ENCODE results near the gene ZBTB39. TPM values are rescaled to one million over a fixed set of nuclear protein-coding genes. Genes with fewer than 3 reads are reported as not detected.

Gene ZBTB39
- total RNA-seq, 1 experiment from 2014 or later: 3.6 TPM

DNA sequence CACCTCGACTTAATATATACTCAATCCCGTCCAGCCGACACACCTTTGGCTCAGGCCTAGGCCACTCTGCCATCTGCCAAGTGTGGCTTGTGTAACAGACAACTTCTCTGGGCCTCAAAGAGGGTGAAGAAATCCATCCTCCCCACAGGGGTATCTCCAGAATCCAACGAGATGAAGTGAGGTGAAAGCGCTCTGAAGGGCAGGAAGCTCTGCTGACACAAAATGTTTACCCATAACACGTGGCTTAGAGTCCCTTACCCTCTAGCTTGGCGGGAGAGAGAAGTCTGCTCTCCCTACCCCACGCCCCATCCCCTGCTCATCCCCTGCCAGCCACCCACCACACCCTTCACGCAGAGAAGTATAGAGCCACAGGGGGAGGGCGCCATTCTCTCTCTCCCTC lies 13.0 kb downstream of the ZBTB39 start:
- Histone ChIP-seq H3K4me3 (ENCODE audit: low read length) (no peak overlapping the region), H2AFZ (ENCODE audit: low read length) (no peak overlapping the region), H3K9me3 (ENCODE audit: low read length) (no peaks in the 10 kb centered on the region), H3F3A (ENCODE audit: low read length, unreplicated experiment) (no peaks in the 10 kb centered on the region), H3K36me3 (ENCODE audit: low read depth, low read length) (no peaks in the 10 kb centered on the region), H3K9me2 (replicated peaks; ENCODE audit: low read length) (no peaks in the 10 kb centered on the region), H3K27me3 (ENCODE audit: low read length) (no peaks in the 10 kb centered on the region), H4K20me1 (ENCODE audit: low read length) (no peaks in the 10 kb centered on the region), H3K4me1 (ENCODE audit: insufficient read depth, low read length) (no peaks in the 10 kb centered on the region), H3K79me2 (ENCODE audit: low read length) (no peaks in the 10 kb centered on the region), H3K9ac (ENCODE audit: low read length) (no peak overlapping the region), H3K4me2 (ENCODE audit: low read length) (no peak overlapping the region), H3K27ac (ENCODE audit: low read length) (no peak overlapping the region)
- TF ChIP-seq, protein P1, sequence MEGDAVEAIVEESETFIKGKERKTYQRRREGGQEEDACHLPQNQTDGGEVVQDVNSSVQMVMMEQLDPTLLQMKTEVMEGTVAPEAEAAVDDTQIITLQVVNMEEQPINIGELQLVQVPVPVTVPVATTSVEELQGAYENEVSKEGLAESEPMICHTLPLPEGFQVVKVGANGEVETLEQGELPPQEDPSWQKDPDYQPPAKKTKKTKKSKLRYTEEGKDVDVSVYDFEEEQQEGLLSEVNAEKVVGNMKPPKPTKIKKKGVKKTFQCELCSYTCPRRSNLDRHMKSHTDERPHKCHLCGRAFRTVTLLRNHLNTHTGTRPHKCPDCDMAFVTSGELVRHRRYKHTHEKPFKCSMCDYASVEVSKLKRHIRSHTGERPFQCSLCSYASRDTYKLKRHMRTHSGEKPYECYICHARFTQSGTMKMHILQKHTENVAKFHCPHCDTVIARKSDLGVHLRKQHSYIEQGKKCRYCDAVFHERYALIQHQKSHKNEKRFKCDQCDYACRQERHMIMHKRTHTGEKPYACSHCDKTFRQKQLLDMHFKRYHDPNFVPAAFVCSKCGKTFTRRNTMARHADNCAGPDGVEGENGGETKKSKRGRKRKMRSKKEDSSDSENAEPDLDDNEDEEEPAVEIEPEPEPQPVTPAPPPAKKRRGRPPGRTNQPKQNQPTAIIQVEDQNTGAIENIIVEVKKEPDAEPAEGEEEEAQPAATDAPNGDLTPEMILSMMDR (conservative IDR thresholded peaks at IDR 0.05; ENCODE audit: low read depth, low read length): no peak
- TF ChIP-seq EZH2phosphoT487 (IDR thresholded peaks at IDR 0.05; ENCODE audit: borderline replicate concordance, low read length): no peak
- TF ChIP-seq EZH2 (IDR thresholded peaks at IDR 0.05; ENCODE audit: low read length, unreplicated experiment): no peak
- ATAC-seq: no peak
- no peak for DNase-seq
- CTCF ChIA-PET: no interaction called here
- POLR2A ChIA-PET (ENCODE audit: unreplicated experiment): no interaction called here
- intact Hi-C loops (cut with micrococcal nuclease): no loop called here
- BruUV-seq (replicated peaks): no TSS peak

DNA sequence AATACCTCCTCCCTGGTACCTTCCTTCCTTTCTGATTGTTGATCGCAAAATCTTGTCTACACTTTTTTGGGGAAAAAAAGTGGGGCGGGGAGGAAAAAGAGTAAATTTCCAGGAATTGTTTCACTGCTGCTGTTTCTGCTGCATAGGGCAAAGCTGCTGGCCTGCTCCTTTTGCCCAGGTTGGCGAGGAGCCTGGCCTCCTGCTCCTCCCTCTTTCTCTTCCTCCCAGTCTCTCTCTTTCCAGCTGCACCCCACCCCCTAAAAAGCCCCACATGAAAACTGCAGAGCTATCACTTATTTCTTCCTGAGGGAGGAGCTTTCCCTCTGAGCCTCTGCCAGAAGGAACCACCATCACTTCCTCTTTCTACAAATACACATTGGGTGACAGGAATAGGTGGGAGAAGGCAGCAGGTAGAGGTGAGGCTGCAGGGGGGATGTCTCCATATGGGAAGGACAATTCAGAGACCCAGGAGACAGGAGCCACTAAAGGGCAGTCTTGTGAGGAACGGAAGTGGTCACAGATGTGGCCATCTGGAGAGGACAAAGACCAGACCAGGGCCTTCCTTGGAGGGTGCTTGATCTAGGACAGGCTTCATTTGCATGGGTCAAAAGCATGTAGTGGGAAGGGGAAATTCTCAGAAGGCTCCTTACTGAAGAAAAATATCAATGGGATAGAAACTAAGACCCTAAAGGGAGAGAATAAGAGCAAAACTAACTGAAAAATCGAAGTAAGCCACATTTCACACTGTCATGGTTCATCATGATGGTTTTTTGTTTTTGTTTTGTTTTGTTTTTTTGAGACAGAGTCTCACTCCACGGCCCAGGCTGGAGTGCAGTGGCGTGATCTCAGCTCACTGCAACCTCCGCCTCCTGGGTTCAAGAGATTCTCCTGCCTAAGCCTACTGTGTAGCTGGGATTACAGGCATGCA lies 14.8 kb downstream of the ZBTB39 start:
- no peak for ATAC-seq
- intact Hi-C loops (cut with micrococcal nuclease): no loop called here
- Histone ChIP-seq H3K9ac (ENCODE audit: low read length) (no peak overlapping the region), H3F3A (ENCODE audit: low read length, unreplicated experiment) (no peaks in the 10 kb centered on the region), H3K36me3 (ENCODE audit: low read depth, low read length) (no peaks in the 10 kb centered on the region), H3K79me2 (ENCODE audit: low read length) (no peaks in the 10 kb centered on the region), H3K27ac (ENCODE audit: low read length) (no peak overlapping the region), H3K9me2 (replicated peaks; ENCODE audit: low read length) (no peaks in the 10 kb centered on the region), H3K27me3 (ENCODE audit: low read length) (no peaks in the 10 kb centered on the region), H3K4me1 (ENCODE audit: insufficient read depth, low read length) (peaks cover 8% of the 10 kb centered on the region), H4K20me1 (ENCODE audit: low read length) (no peaks in the 10 kb centered on the region), H3K4me3 (ENCODE audit: low read length) (no peak overlapping the region), H3K4me2 (ENCODE audit: low read length) (no peak overlapping the region), H2AFZ (ENCODE audit: low read length) (no peak overlapping the region), H3K9me3 (ENCODE audit: low read length) (no peaks in the 10 kb centered on the region)
- no peak for DNase-seq
- ChIA-PET CTCF (no interaction called here), POLR2A (ENCODE audit: unreplicated experiment) (no interaction called here)
- no TSS peak for BruUV-seq (replicated peaks)
- TF ChIP-seq EZH2 (IDR thresholded peaks at IDR 0.05; ENCODE audit: low read length, unreplicated experiment) (no peak), EZH2phosphoT487 (IDR thresholded peaks at IDR 0.05; ENCODE audit: borderline replicate concordance, low read length) (no peak)
- TF ChIP-seq, protein P1 (conservative IDR thresholded peaks at IDR 0.05; ENCODE audit: low read depth, low read length): no peak

DNA sequence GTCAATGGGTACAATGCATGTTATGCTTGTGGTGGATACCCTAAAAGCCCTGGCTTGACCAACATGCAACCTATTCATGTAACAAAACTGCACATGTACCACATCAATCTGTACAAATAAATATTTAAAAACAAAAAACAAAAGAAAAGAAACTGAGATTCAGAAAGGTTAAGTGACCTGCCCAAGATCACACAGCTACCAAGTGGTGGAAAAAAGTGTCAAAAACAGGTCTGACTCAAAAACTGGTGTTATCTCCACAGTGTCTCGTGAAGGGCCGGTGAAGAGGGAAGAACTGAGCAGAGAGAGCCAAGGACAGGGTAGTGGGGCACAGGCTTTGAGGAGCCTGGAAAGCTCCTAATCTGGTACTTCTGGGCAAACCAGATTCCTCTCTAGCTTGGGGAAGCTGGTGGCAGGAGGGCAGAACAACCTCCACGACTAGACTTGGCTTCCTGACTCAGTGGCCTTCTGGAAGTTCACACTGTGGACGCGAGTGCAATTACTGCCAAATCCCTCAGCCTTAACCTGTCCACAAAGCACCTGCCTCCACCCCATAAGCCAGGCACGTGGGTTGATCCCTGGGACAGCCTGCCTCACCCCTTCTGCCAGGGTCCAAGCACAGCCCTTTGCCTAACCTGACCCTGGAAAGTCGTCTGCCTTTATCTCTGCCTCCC lies 15.6 kb downstream of the ZBTB39 start:
- H3K79me2 ChIP-seq (ENCODE audit: low read length): no peaks in the 10 kb centered on the region
- ChIA-PET CTCF (no interaction called here), POLR2A (ENCODE audit: unreplicated experiment) (no interaction called here)
- no peaks in the 10 kb centered on the region for H4K20me1 ChIP-seq (ENCODE audit: low read length)
- no peak for ATAC-seq
- no peaks in the 10 kb centered on the region for H3K9me3 ChIP-seq (ENCODE audit: low read length)
- H3K27ac ChIP-seq (ENCODE audit: low read length): no peak overlapping the region
- TF ChIP-seq EZH2phosphoT487 (IDR thresholded peaks at IDR 0.05; ENCODE audit: borderline replicate concordance, low read length) (no peak), EZH2 (IDR thresholded peaks at IDR 0.05; ENCODE audit: low read length, unreplicated experiment) (no peak)
- TF ChIP-seq, protein P1 (conservative IDR thresholded peaks at IDR 0.05; ENCODE audit: low read depth, low read length): no peak
- BruUV-seq (replicated peaks): no TSS peak
- peaks cover 16% of the 10 kb centered on the region for H3K4me1 ChIP-seq (ENCODE audit: insufficient read depth, low read length)
- no peak for DNase-seq
- H3K4me3 ChIP-seq (ENCODE audit: low read length): no peak overlapping the region
- no peak overlapping the region for H3K9ac ChIP-seq (ENCODE audit: low read length)
- no peak overlapping the region for H2AFZ ChIP-seq (ENCODE audit: low read length)
- H3K9me2 ChIP-seq (replicated peaks; ENCODE audit: low read length): no peaks in the 10 kb centered on the region
- no peaks in the 10 kb centered on the region for H3F3A ChIP-seq (ENCODE audit: low read length, unreplicated experiment)
- no peaks in the 10 kb centered on the region for H3K36me3 ChIP-seq (ENCODE audit: low read depth, low read length)
- intact Hi-C loops (cut with micrococcal nuclease): no loop called here
- no peak overlapping the region for H3K4me2 ChIP-seq (ENCODE audit: low read length)
- H3K27me3 ChIP-seq (ENCODE audit: low read length): no peaks in the 10 kb centered on the region
